ENCODE measurements around the gene GP1BB.

The GP1BB gene

GRCh38 chr22:19727310-19728150 is 4.2 kb downstream of the GP1BB start:
- no peak overlapping the region for H3K9ac ChIP-seq (ENCODE audit: low read length)
- H4K20me1 ChIP-seq (ENCODE audit: insufficient read depth, low read length) = no peaks in the 10 kb centered on the region
- H3F3A ChIP-seq (ENCODE audit: insufficient read depth, low read length) = no peaks in the 10 kb centered on the region
- no peak overlapping the region for H2AFZ ChIP-seq (ENCODE audit: low read length)
- H3K4me1 ChIP-seq (ENCODE audit: low read length) = no peaks in the 10 kb centered on the region
- no peak overlapping the region for H3K4me2 ChIP-seq (ENCODE audit: low read depth, low read length)
- H3K9me2 ChIP-seq (replicated peaks; ENCODE audit: insufficient read depth, low read length) = no peaks in the 10 kb centered on the region
- H3K4me3 ChIP-seq (ENCODE audit: low read length) = no peak overlapping the region
- no peaks in the 10 kb centered on the region for H3K36me3 ChIP-seq (replicated peaks; ENCODE audit: insufficient read depth, low read length)
- no peaks in the 10 kb centered on the region for H3K79me2 ChIP-seq (ENCODE audit: low read length)
- no peak for TF ChIP-seq CTCF (IDR thresholded peaks at IDR 0.05; ENCODE audit: low read length)
- no peak for TF ChIP-seq EZH2 (optimal IDR thresholded peaks at IDR 0.05; ENCODE audit: low read depth, low read length)
- no peak for TF ChIP-seq EZH2phosphoT487 (IDR thresholded peaks at IDR 0.05; ENCODE audit: low read length)
- H3K27ac ChIP-seq (ENCODE audit: low read length) = no peak overlapping the region
- H3K9me3 ChIP-seq (replicated peaks; ENCODE audit: insufficient read depth, low read length) = no peaks in the 10 kb centered on the region
- DNase-seq = no peak
- peaks cover 69% of the 10 kb centered on the region for H3K27me3 ChIP-seq (replicated peaks; ENCODE audit: insufficient read depth, low read length)

GRCh38 chr22:19728271-19728670 is 4.9 kb downstream of the GP1BB start:
- H3F3A ChIP-seq (ENCODE audit: insufficient read depth, low read length) = no peaks in the 10 kb centered on the region
- no peaks in the 10 kb centered on the region for H4K20me1 ChIP-seq (ENCODE audit: insufficient read depth, low read length)
- no peaks in the 10 kb centered on the region for H3K36me3 ChIP-seq (replicated peaks; ENCODE audit: insufficient read depth, low read length)
- no peak overlapping the region for H3K4me3 ChIP-seq (ENCODE audit: low read length)
- TF ChIP-seq EZH2 (optimal IDR thresholded peaks at IDR 0.05; ENCODE audit: low read depth, low read length) (no peak), EZH2phosphoT487 (IDR thresholded peaks at IDR 0.05; ENCODE audit: low read length) (no peak), CTCF (IDR thresholded peaks at IDR 0.05; ENCODE audit: low read length) (no peak)
- H3K4me2 ChIP-seq (ENCODE audit: low read depth, low read length) = no peak overlapping the region
- DNase-seq = no peak
- no peaks in the 10 kb centered on the region for H3K9me2 ChIP-seq (replicated peaks; ENCODE audit: insufficient read depth, low read length)
- no peaks in the 10 kb centered on the region for H3K79me2 ChIP-seq (ENCODE audit: low read length)
- peaks cover 66% of the 10 kb centered on the region for H3K27me3 ChIP-seq (replicated peaks; ENCODE audit: insufficient read depth, low read length)
- no peak overlapping the region for H3K9ac ChIP-seq (ENCODE audit: low read length)
- H3K27ac ChIP-seq (ENCODE audit: low read length) = no peak overlapping the region
- H3K4me1 ChIP-seq (ENCODE audit: low read length) = no peaks in the 10 kb centered on the region
- no peaks in the 10 kb centered on the region for H3K9me3 ChIP-seq (replicated peaks; ENCODE audit: insufficient read depth, low read length)
- no peak overlapping the region for H2AFZ ChIP-seq (ENCODE audit: low read length)

- H3K4me3 ChIP-seq (ENCODE audit: low read length) = no peak overlapping the region
- H3K9ac ChIP-seq (ENCODE audit: low read length) = no peak overlapping the region
- TF ChIP-seq EZH2 (optimal IDR thresholded peaks at IDR 0.05; ENCODE audit: low read depth, low read length) (no peak), EZH2phosphoT487 (IDR thresholded peaks at IDR 0.05; ENCODE audit: low read length) (no peak), CTCF (IDR thresholded peaks at IDR 0.05; ENCODE audit: low read length) (no peak)
- no peaks in the 10 kb centered on the region for H3K9me3 ChIP-seq (replicated peaks; ENCODE audit: insufficient read depth, low read length)
- no peaks in the 10 kb centered on the region for H3F3A ChIP-seq (ENCODE audit: insufficient read depth, low read length)
- H3K79me2 ChIP-seq (ENCODE audit: low read length) = no peaks in the 10 kb centered on the region
- no peaks in the 10 kb centered on the region for H3K9me2 ChIP-seq (replicated peaks; ENCODE audit: insufficient read depth, low read length)
- peaks cover 65% of the 10 kb centered on the region for H3K27me3 ChIP-seq (replicated peaks; ENCODE audit: insufficient read depth, low read length)
- H3K36me3 ChIP-seq (replicated peaks; ENCODE audit: insufficient read depth, low read length) = no peaks in the 10 kb centered on the region
- H3K27ac ChIP-seq (ENCODE audit: low read length) = no peak overlapping the region
- no peak overlapping the region for H2AFZ ChIP-seq (ENCODE audit: low read length)
- no peaks in the 10 kb centered on the region for H4K20me1 ChIP-seq (ENCODE audit: insufficient read depth, low read length)
- no peak overlapping the region for H3K4me2 ChIP-seq (ENCODE audit: low read depth, low read length)
- DNase-seq = no peak
- no peaks in the 10 kb centered on the region for H3K4me1 ChIP-seq (ENCODE audit: low read length)
Measured at GRCh38 chr22:19728836-19729235, 5.5 kb downstream of the GP1BB start.
